Endothelial cell of umbilical vein (primary cell): Measurements from ENCODE around the gene COL13A1. TPM values are rescaled to one million over a fixed set of nuclear protein-coding genes. Genes with fewer than 3 reads are reported as not detected.

Experiments
- BruUV-seq: library from RNA; stranded (reverse); fragments of 400-500 nt; replicated peaks from 2 replicates; lab custom pipeline; 2021; lab: Mats Ljungman, UMichigan
- CTCF ChIA-PET: fragments of 300-600, 350-600 bp; sonication (Branson Sonifier 250); formaldehyde crosslinking; loops from one replicate; lab custom pipeline; 2021; ENCODE audit warnings: antibody characterized with exemption, inconsistent platforms; lab: Charles Lee
- POLR2A ChIA-PET: fragments of 300-600, 350-600 bp; sonication (Branson Sonifier 250); formaldehyde crosslinking; loops from one replicate; lab custom pipeline; 2021; ENCODE audit warnings: antibody characterized with exemption, inconsistent platforms; lab: Charles Lee
- DNase-seq: peaks from one replicate; pipeline ENCODE4 v3.0.0-alpha.2; 2011; ENCODE audit warnings: low read depth, low spot score
- FAIRE-seq: peaks from 2 replicates; lab custom pipeline; 2011; peaks lifted over from hg19 to GRCh38; lab: Jason Lieb, UNC
- H2AFZ ChIP-seq: 2 replicates; pipeline ENCODE4 v1.6.0; 2012; ENCODE audit warnings: low read depth, low read length, control low read depth, inconsistent platforms
- H3K27ac ChIP-seq: 2 replicates; pipeline ENCODE4 v1.5.1; 2011; ENCODE audit warnings: low read depth, mild to moderate bottlenecking, control low read depth, low read length, moderate library complexity; ENCODE audit not compliant: insufficient read depth
- H3K27me3 ChIP-seq, 2 experiments: 2 replicates each; pipeline versions ENCODE4 v1.6.0 to v1.6.1; 2011; ENCODE audit warnings: low read length in 2 of 2, mixed read lengths in 1 of 2; ENCODE audit not compliant: control insufficient read depth in 2 of 2, insufficient read depth in 2 of 2
- H3K36me3 ChIP-seq, 2 experiments: 2 replicates in 1 of 2; 3 replicates in 1 of 2; pipeline ENCODE4 v1.5.1; 2011; ENCODE audit warnings: low read length in 2 of 2, mild to moderate bottlenecking in 1 of 2, moderate library complexity in 1 of 2; ENCODE audit not compliant: control insufficient read depth in 2 of 2, insufficient read depth in 2 of 2; ENCODE audit errors: extremely low read depth in 1 of 2
- H3K4me1 ChIP-seq: 3 replicates; pipeline ENCODE4 v1.5.1; 2011; ENCODE audit warnings: mild to moderate bottlenecking, low read length; ENCODE audit not compliant: control insufficient read depth, insufficient read depth; ENCODE audit errors: extremely low read depth
- H3K4me2 ChIP-seq: 2 replicates; pipeline ENCODE4 v1.6.1; 2011; ENCODE audit warnings: low read length, control low read depth, mixed read lengths; ENCODE audit not compliant: insufficient read depth
- H3K4me3 ChIP-seq, 3 experiments: fragments of 200-600 bp in 1 of 3; sonication (generic), shearing (Covaris generic) in 1 of 3; replicated peaks in 1 of 3; 2 replicates each; pipeline ENCODE4 v1.5.1; 2011 to 2016; ENCODE audit warnings: control low read depth in 3 of 3, low read length in 3 of 3, mild to moderate bottlenecking in 2 of 3, inconsistent platforms in 1 of 3, low read depth in 1 of 3, moderate library complexity in 1 of 3; ENCODE audit not compliant: insufficient read depth in 1 of 3
- H3K79me2 ChIP-seq: 2 replicates; pipeline ENCODE4 v1.6.0; 2012; ENCODE audit warnings: low read length, inconsistent platforms; ENCODE audit not compliant: control insufficient read depth, insufficient read depth
- H3K9ac ChIP-seq: replicated peaks from 2 replicates; pipeline ENCODE3; 2011; ENCODE audit warnings: low read length, control low read depth; ENCODE audit not compliant: insufficient read depth; ENCODE audit errors: extremely low read depth
- H3K9me1 ChIP-seq: replicated peaks from 3 replicates; pipeline ENCODE4 v1.6.0; 2011; ENCODE audit warnings: mild to moderate bottlenecking, low read length; ENCODE audit not compliant: control insufficient read depth, insufficient read depth; ENCODE audit errors: extremely low read depth
- H3K9me3 ChIP-seq: replicated peaks from 2 replicates; pipeline ENCODE4 v1.5.1; 2012; ENCODE audit warnings: low read length, inconsistent platforms; ENCODE audit not compliant: control insufficient read depth, insufficient read depth
- H4K20me1 ChIP-seq: replicated peaks from 2 replicates; pipeline ENCODE3; 2011; ENCODE audit warnings: mild to moderate bottlenecking, low read length; ENCODE audit not compliant: control insufficient read depth, insufficient read depth; ENCODE audit errors: extremely low read depth
- CTCF ChIP-seq, 2 donors: IDR thresholded peaks; 1 replicate in 1 of 2; 2 replicates in 1 of 2; pipeline ENCODE4 v1.5.1; 2011; ENCODE audit warnings: low read length in 2 of 2, mild to moderate bottlenecking in 2 of 2, moderate library complexity in 2 of 2, control low read depth in 1 of 2, inconsistent platforms in 1 of 2, low read depth in 1 of 2; ENCODE audit not compliant: insufficient read depth in 1 of 2; ENCODE audit errors: extremely low read depth in 1 of 2
- EZH2 ChIP-seq: IDR thresholded peaks from 2 replicates; pipeline ENCODE4 v1.6.1; 2012; ENCODE audit warnings: borderline replicate concordance, low read depth, mild to moderate bottlenecking, moderate library complexity, low read length, inconsistent platforms; ENCODE audit not compliant: severe bottlenecking
- FOS ChIP-seq: IDR thresholded peaks from 2 replicates; pipeline ENCODE4 v1.6.1; 2011; ENCODE audit warnings: mild to moderate bottlenecking, low read length, moderate library complexity, borderline replicate concordance; ENCODE audit not compliant: insufficient read depth
- GATA2 ChIP-seq: IDR thresholded peaks from 2 replicates; pipeline ENCODE4 v1.7.0; 2011; ENCODE audit warnings: low read depth, mild to moderate bottlenecking, moderate library complexity, mixed read lengths, low read length; ENCODE audit not compliant: insufficient read length, insufficient read depth
- JUN ChIP-seq: IDR thresholded peaks from 2 replicates; pipeline ENCODE4 v1.6.1; 2011; ENCODE audit warnings: borderline replicate concordance, low read depth; ENCODE audit not compliant: insufficient read length, insufficient read depth
- MYC ChIP-seq: IDR thresholded peaks from one replicate; pipeline ENCODE4 v1.6.1; 2011; ENCODE audit warnings: mild to moderate bottlenecking, low read depth, low read length
- POLR2A ChIP-seq: IDR thresholded peaks from 2 replicates; pipeline ENCODE4 v1.6.1; 2012; ENCODE audit warnings: low read depth, mild to moderate bottlenecking, control low read depth, low read length
- POLR2AphosphoS5 ChIP-seq: IDR thresholded peaks from 2 replicates; pipeline ENCODE4 v1.6.1; 2012; ENCODE audit warnings: low read depth, mild to moderate bottlenecking, control low read depth, low read length, moderate library complexity; ENCODE audit not compliant: insufficient read depth
- dilution Hi-C: fragments of 300-500 bp; cut with MboI; formaldehyde crosslinking; loops from one replicate; pipeline ENCODE4 v1.15.0; 2019; ENCODE audit warnings: low sequenced_read_pairs; ENCODE audit not compliant: extremely low pct_ligation_motif_present
- intact Hi-C: fragments of 100-400 bp; cut with micrococcal nuclease; formaldehyde crosslinking; loops from one replicate; pipeline ENCODE4 v1.10.0; 2022
- polyA plus RNA-seq, 4 experiments: library from polyadenylated mRNA; depleted of rRNA in 3 of 4; stranded (reverse) in 3 of 4; unstranded in 1 of 4; fragments of >200 nt; gene quantifications; 2 replicates each; pipeline versions ENCODE4 v1.2.1 to v1.2.3, GENCODE V29; 2011 to 2012; ENCODE audit warnings: missing spikeins in 1 of 4
- total RNA-seq: library from RNA; stranded (reverse); gene quantifications from 2 replicates; pipeline ENCODE4 v1.2.3, GENCODE V29; 2021
- TF ChIP-seq, protein P1 (sequence below): IDR thresholded peaks from 2 replicates; pipeline ENCODE4 v1.6.1; 2011; ENCODE audit not compliant: insufficient read depth, insufficient read length

COL13A1 gene
- total and polyA plus RNA-seq, 2 donors (not counting 3 experiments of a cell fraction or from before 2014, with no cell fraction given): 21.4 to 47.5 TPM

GRCh38 chr10:69849825-69850224 lies 48.1 kb downstream of the COL13A1 start:
- FAIRE-seq: no peak
- Histone ChIP-seq H3K4me3 (no peak overlapping the region), H3K9me1 (no peaks in the 10 kb centered on the region), H3K27me3 (no peaks in the 10 kb centered on the region), H3K79me2 (peaks cover 23% of the 10 kb centered on the region), H3K4me1 (peaks cover 34% of the 10 kb centered on the region), H3K4me2 (no peak overlapping the region), H3K27ac (no peak overlapping the region), H4K20me1 (no peaks in the 10 kb centered on the region), H3K36me3 (no peaks in the 10 kb centered on the region), H3K9ac (no peak overlapping the region), H3K9me3 (no peaks in the 10 kb centered on the region), H2AFZ (no peak overlapping the region)
- dilution Hi-C loops: no loop called here
- ChIA-PET POLR2A (no interaction called here), CTCF (interaction anchor here (0.8 to 3.1 kb wide), 3 partner anchors 9 to 65 kb away, joined by 3 to 14 read pairs (median 12); no protein-coding TSS in a partner anchor)
- intact Hi-C loops: loop anchor here (5.0 kb wide), 1 partner anchor 48 kb away; the partner anchor contains the start of gene COL13A1
- no peak for DNase-seq
- BruUV-seq: no TSS peak
- TF ChIP-seq EZH2 (no peak), GATA2 (no peak), MYC (no peak), POLR2A (no peak), FOS (no peak), POLR2AphosphoS5 (no peak), JUN (no peak), CTCF (IDR thresholded peaks at IDR 0.05; ENCODE audit: extremely low read depth in 1 of 2, insufficient read depth in 1 of 2, low read depth in 1 of 2, low read length in 2 of 2) (no peak)
- TF ChIP-seq, protein P1, sequence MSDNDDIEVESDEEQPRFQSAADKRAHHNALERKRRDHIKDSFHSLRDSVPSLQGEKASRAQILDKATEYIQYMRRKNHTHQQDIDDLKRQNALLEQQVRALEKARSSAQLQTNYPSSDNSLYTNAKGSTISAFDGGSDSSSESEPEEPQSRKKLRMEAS: no peak
